ACC112 (cell line): Measurements from ENCODE around the gene DPM3.

Source experiments
- H2AFZ ChIP-seq: fragments of 200-600 bp; sonication (generic); one replicate; pipeline ENCODE4 v1.6.0; 2017; ENCODE audit warnings: antibody characterized with exemption, low read length; ENCODE audit not compliant: unreplicated experiment
- H3K27ac ChIP-seq: fragments of 200-600 bp; sonication (generic); 2 replicates; pipeline ENCODE4 v1.5.1; 2014; ENCODE audit warnings: low read depth, mild to moderate bottlenecking, antibody characterized with exemption, low read length, moderate library complexity
- H3K27me3 ChIP-seq: fragments of 200-600 bp; sonication (generic); 2 replicates; pipeline ENCODE4 v1.6.1; 2014; ENCODE audit warnings: mild to moderate bottlenecking, antibody characterized with exemption, low read length, moderate library complexity, mixed read lengths; ENCODE audit not compliant: insufficient read depth
- H3K36me3 ChIP-seq: fragments of 200-600 bp; sonication (generic); 2 replicates; pipeline ENCODE4 v1.6.1; 2016; ENCODE audit warnings: mild to moderate bottlenecking, antibody characterized with exemption, low read length, moderate library complexity, mixed read lengths; ENCODE audit not compliant: insufficient read depth
- H3K4me1 ChIP-seq: fragments of 200-600 bp; sonication (generic); one replicate; pipeline ENCODE4 v1.6.1; 2016; ENCODE audit warnings: low read length, mixed read lengths; ENCODE audit not compliant: insufficient read depth, unreplicated experiment, control insufficient read depth
- H3K4me3 ChIP-seq: fragments of 200-600 bp; sonication (generic); 2 replicates; pipeline ENCODE4 v1.5.1; 2014; ENCODE audit warnings: mild to moderate bottlenecking, low read depth, low read length
- H3K79me2 ChIP-seq: fragments of 200-600 bp; sonication (generic); one replicate; pipeline ENCODE4 v1.6.0; 2016; ENCODE audit warnings: low read length; ENCODE audit not compliant: control insufficient read depth, unreplicated experiment, insufficient read depth

DPM3 gene

DNA sequence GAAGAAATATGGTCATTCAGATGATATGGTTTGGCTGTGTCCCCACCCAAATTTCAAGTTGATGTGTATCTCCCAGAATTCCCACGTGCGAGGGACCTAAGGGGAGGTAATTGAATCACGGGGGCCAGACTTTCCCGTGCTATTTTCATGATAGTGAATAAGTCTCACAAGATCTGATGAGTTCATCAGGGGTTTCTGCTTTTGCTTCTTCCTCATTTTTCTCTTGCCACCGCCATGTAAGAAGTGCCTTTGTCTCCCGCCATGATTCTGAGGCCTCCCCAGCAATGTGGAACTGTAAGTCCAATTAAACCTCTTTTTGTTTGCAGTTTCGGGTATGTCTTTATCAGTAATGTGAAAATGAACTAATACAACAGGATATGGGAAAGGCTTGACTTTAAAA, 1.4 kb upstream of the DPM3 start:
- no peak overlapping the region for H2AFZ ChIP-seq
- H3K4me1 ChIP-seq: peaks cover 16% of the 10 kb centered on the region
- H3K27ac ChIP-seq: no peak overlapping the region
- H3K27me3 ChIP-seq: no peaks in the 10 kb centered on the region
- no peak overlapping the region for H3K4me3 ChIP-seq
- peaks cover 3% of the 10 kb centered on the region; the same call in 1 of the 2 replicates for H3K36me3 ChIP-seq
- H3K79me2 ChIP-seq: peaks cover 31% of the 10 kb centered on the region

DNA sequence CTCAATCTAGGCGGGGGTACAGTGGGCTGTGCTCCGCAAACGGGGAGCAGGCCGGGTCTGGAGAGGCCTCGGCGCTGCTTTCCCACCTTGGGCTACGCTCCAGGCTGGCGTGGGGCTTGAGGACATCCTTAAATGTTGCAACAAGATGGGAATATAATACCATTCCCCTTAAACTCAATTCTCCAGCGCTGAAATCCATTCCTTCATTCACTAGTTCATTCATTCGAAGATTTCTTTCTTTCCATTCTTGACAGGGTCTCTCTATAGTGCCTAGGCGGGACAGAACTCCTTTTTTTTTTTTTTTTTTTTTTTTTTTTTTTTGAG, 261 bp upstream of the DPM3 start:
- no peak overlapping the region for H3K27ac ChIP-seq

DNA sequence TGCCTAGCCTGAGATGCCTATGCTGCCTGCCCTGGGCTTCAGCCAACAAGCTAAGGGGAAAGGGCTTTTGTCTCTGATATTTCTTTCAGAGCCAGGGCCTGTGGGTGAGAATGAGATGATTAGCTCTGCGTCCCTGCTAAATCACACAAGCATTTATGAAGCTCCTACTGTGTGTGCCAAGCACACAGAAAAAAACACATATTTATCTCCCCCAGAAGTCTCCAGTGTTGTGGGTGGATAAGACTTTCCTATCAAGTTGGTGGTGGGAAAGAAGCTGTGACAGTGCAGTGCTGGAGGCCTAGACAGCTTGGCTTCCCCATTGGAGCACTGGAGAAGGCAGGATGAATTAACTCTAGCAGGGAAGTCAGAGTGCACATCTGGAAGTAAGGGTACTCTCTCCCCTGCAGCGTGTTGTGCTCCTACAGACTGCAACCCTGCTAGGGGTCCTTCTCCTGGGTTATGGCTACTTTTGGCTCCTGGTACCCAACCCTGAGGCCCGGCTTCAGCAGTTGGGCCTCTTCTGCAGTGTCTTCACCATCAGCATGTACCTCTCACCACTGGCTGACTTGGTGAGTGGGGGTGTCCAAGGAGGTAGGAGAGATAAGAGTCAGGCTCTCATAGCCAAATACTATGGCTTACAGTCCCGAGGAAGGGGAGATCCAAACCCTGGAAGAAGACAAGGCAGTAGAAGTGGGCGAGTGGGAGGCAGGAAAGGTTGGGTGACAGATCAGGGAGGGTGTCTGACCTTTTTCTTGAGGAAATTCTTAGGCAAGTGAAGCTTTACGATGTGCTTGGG, 3.0 kb downstream of the DPM3 start:
- Histone ChIP-seq H3K27ac (peak overlapping the region; percentile 96), H3K79me2 (peaks cover 33% of the 10 kb centered on the region), H3K27me3 (no peaks in the 10 kb centered on the region), H3K4me3 (peak overlapping the region; percentile 82), H2AFZ (no peak overlapping the region), H3K4me1 (peaks cover 26% of the 10 kb centered on the region), H3K36me3 (peaks cover 3% of the 10 kb centered on the region; the same call in 1 of the 2 replicates)

More for the DNA sequence above, 261 bp upstream of the DPM3 start:
- peak overlapping the region; percentile 90 for H3K4me3 ChIP-seq
- peaks cover 18% of the 10 kb centered on the region for H3K4me1 ChIP-seq
- H2AFZ ChIP-seq: peak overlapping the region; percentile 92
- no peaks in the 10 kb centered on the region for H3K27me3 ChIP-seq
- H3K36me3 ChIP-seq: peaks cover 3% of the 10 kb centered on the region; the same call in 1 of the 2 replicates
- peaks cover 33% of the 10 kb centered on the region for H3K79me2 ChIP-seq

DNA sequence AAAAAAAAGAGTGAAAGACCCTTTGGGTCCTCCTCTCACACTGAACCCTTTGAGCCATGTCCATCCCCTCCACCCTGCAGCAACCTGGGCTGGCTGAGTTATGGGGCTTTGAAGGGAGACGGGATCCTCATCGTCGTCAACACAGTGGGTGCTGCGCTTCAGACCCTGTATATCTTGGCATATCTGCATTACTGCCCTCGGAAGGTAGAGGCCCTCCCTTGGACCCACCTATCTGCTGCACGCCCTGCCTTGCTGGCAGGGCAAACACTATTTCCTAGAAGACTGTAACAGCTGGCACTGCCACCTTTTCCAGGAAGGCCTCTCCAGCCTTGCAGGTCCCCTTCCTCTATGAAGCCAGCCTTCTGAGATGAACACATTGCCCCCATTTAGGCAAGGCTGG, 3.6 kb downstream of the DPM3 start:
- Histone ChIP-seq H3K36me3 (peaks cover 3% of the 10 kb centered on the region; the same call in 1 of the 2 replicates), H3K27ac (peak overlapping the region; percentile 96), H2AFZ (no peak overlapping the region), H3K79me2 (peaks cover 33% of the 10 kb centered on the region), H3K27me3 (no peaks in the 10 kb centered on the region), H3K4me3 (peak overlapping the region; percentile 82), H3K4me1 (peaks cover 26% of the 10 kb centered on the region)

DNA sequence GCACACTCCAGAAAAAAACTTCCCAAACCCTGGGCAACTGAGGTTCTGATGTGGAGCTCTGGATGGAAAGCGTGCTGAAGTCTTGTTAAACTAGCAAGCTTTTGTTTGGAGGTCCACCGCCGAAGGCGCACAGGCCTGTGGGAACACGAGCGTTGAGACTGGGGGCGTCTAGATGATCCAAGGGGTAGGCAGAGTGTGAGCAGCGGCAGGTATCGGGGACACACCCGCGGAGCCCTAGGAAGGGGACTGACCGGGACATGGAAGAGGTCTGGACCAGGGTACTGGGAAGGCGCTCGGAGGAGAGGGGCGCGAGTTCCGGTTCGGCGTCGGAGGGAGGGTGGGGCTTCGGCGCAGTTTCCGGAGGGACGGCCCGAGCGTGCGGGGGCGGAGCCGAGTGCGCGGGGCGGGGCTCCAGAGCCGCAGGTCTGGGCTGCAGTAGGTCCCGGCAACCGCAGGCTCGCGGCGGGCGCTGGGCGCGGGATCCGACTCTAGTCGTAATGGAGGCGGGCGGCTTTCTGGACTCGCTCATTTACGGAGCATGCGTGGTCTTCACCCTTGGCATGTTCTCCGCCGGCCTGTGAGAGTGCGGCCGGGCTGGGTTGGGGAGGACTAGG, 4.8 kb downstream of the DPM3 start, which contains the start of gene SLC50A1:
SLC50A1 (plus strand) TSS at position 438 of the 614 bp plus-strand sequence; CDS start at position 498, 60 bp downstream.
- Histone ChIP-seq H3K4me1 (peaks cover 26% of the 10 kb centered on the region), H3K4me3 (peak within 1 kb of the TSS; percentile 82), H3K36me3 (peaks cover 3% of the 10 kb centered on the region; the same call in 1 of the 2 replicates), H3K27ac (peak within 1 kb of the TSS; percentile 96), H2AFZ (peak within 1 kb of the TSS; percentile 48), H3K27me3 (no peaks in the 10 kb centered on the region), H3K79me2 (peaks cover 33% of the 10 kb centered on the region)

DNA sequence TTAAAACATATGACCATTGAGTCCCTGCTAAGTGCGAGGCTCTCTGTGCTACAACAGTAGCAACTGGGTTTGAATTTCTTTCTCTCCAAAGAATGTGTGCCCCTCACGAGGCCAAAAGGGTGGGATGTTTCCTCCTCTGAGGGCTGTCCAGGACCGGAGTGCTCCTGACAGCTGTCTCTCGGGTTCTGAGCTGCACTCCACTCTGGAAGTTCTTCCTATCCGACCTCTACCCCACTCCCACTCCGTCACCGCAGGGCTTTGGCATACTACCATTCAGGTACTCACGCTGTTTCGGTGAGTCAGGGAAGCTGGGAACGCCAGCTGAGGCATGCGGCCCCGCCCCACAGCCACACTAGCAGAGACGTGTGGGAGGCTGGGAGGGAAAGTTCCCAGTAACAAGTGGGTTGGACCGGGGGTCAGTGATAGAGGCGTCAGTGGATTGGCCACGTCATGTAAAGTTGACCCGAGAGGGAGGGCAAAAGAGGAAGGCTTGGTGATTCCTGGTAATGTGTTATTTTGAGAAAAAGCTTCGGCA, 5.4 kb downstream of the DPM3 start:
- Histone ChIP-seq H3K4me3 (peak overlapping the region; percentile 82), H3K27me3 (no peaks in the 10 kb centered on the region), H3K36me3 (peaks cover 3% of the 10 kb centered on the region; the same call in 1 of the 2 replicates), H2AFZ (no peak overlapping the region), H3K27ac (peak overlapping the region; percentile 96), H3K79me2 (peaks cover 29% of the 10 kb centered on the region), H3K4me1 (peaks cover 26% of the 10 kb centered on the region)

DNA sequence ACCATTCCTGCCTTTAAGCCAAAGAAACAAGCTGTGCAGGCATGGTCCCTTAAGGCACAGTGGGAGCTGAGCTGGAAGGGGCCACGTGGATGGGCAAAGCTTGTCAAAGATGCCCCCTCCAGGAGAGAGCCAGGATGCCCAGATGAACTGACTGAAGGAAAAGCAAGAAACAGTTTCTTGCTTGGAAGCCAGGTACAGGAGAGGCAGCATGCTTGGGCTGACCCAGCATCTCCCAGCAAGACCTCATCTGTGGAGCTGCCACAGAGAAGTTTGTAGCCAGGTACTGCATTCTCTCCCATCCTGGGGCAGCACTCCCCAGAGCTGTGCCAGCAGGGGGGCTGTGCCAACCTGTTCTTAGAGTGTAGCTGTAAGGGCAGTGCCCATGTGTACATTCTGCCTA, 6.0 kb downstream of the DPM3 start:
- H3K4me3 ChIP-seq: peak overlapping the region; percentile 82

DNA sequence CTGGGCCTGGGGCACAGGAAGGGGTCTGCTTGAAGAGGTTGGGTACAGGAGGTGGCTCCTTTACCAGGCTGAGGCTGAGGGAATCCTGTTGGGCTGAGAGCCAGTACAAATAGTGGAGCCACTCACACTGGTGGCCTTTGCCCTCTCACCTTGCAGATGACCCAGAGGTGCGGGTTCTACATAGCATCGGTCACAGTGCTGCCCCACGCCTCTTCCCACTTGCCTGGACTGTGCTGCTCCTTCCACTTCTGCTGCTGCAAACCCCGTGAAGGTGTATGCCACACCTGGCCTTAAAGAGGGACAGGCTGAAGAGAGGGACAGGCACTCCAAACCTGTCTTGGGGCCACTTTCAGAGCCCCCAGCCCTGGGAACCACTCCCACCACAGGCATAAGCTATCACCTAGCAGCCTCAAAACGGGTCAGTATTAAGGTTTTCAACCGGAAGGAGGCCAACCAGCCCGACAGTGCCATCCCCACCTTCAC, 6.5 kb downstream of the DPM3 start:
- Histone ChIP-seq H3K4me3 (no peak overlapping the region), H3K4me1 (peaks cover 22% of the 10 kb centered on the region), H3K27ac (no peak overlapping the region; the same call in 1 of the 2 replicates), H3K79me2 (peaks cover 22% of the 10 kb centered on the region), H3K36me3 (peaks cover 3% of the 10 kb centered on the region; the same call in 1 of the 2 replicates), H2AFZ (no peak overlapping the region), H3K27me3 (peaks cover 4% of the 10 kb centered on the region)

More for the DNA sequence above, 6.0 kb downstream of the DPM3 start:
- H2AFZ ChIP-seq: no peak overlapping the region
- no peaks in the 10 kb centered on the region for H3K27me3 ChIP-seq
- H3K79me2 ChIP-seq: peaks cover 25% of the 10 kb centered on the region
- peaks cover 26% of the 10 kb centered on the region for H3K4me1 ChIP-seq
- H3K27ac ChIP-seq: peak overlapping the region; percentile 96
- H3K36me3 ChIP-seq: peaks cover 3% of the 10 kb centered on the region; the same call in 1 of the 2 replicates

DNA sequence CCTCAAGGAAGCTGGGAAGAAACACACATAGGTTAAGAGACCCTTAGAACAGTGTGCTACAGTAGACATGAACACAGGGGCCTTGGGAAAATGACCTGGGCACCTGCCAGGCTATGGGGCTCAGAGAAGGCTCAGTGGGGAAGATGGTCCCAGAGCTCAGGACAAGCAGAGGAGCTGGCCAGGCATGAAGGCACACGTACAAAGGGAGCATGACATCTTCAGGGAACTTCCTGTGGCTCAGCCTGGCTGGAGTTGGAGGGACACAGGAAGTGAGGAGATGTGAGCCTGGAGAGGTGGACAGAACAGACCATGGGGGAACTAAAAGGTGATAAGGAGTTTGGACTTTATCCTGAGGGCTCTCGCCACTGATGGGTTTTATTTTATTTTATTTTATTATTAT, 8.5 kb downstream of the DPM3 start:
- Histone ChIP-seq H2AFZ (no peak overlapping the region), H3K4me1 (peaks cover 18% of the 10 kb centered on the region), H3K4me3 (no peak overlapping the region), H3K27me3 (peaks cover 23% of the 10 kb centered on the region), H3K79me2 (peaks cover 3% of the 10 kb centered on the region), H3K27ac (no peak overlapping the region), H3K36me3 (no peaks in the 10 kb centered on the region)

DNA sequence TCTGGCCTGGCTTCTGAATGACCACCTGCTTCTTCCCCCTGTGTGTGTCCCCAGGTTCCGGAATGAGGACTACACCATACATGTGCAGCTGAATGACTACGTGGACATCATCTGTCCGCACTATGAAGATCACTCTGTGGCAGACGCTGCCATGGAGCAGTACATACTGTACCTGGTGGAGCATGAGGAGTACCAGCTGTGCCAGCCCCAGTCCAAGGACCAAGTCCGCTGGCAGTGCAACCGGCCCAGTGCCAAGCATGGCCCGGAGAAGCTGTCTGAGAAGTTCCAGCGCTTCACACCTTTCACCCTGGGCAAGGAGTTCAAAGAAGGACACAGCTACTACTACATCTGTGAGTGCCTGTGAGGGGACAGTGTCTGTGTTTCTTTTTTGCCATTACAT, 9.0 kb downstream of the DPM3 start:
- no peak overlapping the region for H3K4me3 ChIP-seq
- no peaks in the 10 kb centered on the region for H3K36me3 ChIP-seq
- H3K4me1 ChIP-seq: peaks cover 18% of the 10 kb centered on the region
- H2AFZ ChIP-seq: no peak overlapping the region
- peaks cover 29% of the 10 kb centered on the region for H3K27me3 ChIP-seq
- no peak overlapping the region for H3K27ac ChIP-seq
- no peaks in the 10 kb centered on the region for H3K79me2 ChIP-seq
